SK-N-SH treated with all-trans-retinoic acid at 6 μM for 48 hours (cell line): ENCODE results near the gene BFSP2.

Experiments
- GLIS3 ChIP-seq: fragments of 250-450 bp; sonication (Bioruptor Pico); IDR thresholded peaks from 2 replicates; pipeline ENCODE4 v1.5.0; 2020; ENCODE audit warnings: mild to moderate bottlenecking, moderate library complexity
- TCF4 ChIP-seq: fragments of 250-450 bp; sonication (Bioruptor Pico); IDR thresholded peaks from 2 replicates; pipeline ENCODE4 v1.8.0; 2021; ENCODE audit warnings: mild to moderate bottlenecking, moderate library complexity, borderline replicate concordance

DNA sequence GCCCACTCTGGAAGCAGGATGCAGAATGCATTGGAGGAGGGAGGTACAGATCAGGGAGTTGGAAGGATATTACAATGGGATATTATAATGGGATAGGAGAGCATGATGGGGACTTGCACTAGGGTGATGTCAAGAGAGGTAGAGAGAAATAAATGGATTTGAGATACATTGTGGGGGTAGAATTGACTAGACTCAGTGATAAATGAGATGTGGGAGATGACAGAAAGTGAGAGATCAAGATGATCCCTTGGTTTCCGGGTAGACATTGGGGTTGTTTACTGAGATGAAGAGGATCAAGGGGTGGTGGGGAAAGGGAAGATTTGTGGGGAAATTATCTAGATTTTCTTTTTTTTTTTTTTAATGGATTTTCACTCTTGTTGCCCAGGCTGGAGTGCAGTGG lies 42.7 kb downstream of the BFSP2 start:
- TF ChIP-seq GLIS3 (CRISPR knock-in tag): no peak
- no peak for TF ChIP-seq TCF4 (CRISPR knock-in tag)
